Right ventricle myocardium inferior (tissue), 1 donor: Measurements from ENCODE around the gene HSP90AB1. TPM values are rescaled to one million over a fixed set of nuclear protein-coding genes. Genes with fewer than 3 reads are reported as not detected.

Source experiments
- ATAC-seq: fragments of 200-7000 bp; cut with Tn5 transposase; one replicate; pipeline ENCODE4 v1.9.1; 2020; ENCODE audit warnings: mild to moderate bottlenecking, moderate library complexity
- DNase-seq: peaks from one replicate; pipeline ENCODE4 v3.0.0; 2021; ENCODE audit errors: missing footprints
- intact Hi-C: fragments of 100-400 bp; cut with DNase I; formaldehyde crosslinking; loops from one replicate; pipeline ENCODE4 v1.11.0; 2022
- total RNA-seq: library from RNA; stranded (reverse); fragmentation: NEBNext Ultra II Directional; extraction: Animal tissue kit (Norgen Biotek cat#: 25700); gene quantifications from one replicate; pipeline ENCODE4 v1.2.1, GENCODE V29; 2021
- donor health status: DM: no; HTN: yes; CAD: no; lungs with severe emphysema.

The HSP90AB1 gene
- total RNA-seq, 1 donor from 2014 or later = 867 TPM

GRCh38 chr6:44249082-44249748, 2.3 kb downstream of the HSP90AB1 start:
- ATAC-seq = no peak
- DNase-seq = no peak
- intact Hi-C loops = loop anchor here (5.0 kb wide), 1 partner anchor 147 kb away; no protein-coding TSS in a partner anchor

DNA sequence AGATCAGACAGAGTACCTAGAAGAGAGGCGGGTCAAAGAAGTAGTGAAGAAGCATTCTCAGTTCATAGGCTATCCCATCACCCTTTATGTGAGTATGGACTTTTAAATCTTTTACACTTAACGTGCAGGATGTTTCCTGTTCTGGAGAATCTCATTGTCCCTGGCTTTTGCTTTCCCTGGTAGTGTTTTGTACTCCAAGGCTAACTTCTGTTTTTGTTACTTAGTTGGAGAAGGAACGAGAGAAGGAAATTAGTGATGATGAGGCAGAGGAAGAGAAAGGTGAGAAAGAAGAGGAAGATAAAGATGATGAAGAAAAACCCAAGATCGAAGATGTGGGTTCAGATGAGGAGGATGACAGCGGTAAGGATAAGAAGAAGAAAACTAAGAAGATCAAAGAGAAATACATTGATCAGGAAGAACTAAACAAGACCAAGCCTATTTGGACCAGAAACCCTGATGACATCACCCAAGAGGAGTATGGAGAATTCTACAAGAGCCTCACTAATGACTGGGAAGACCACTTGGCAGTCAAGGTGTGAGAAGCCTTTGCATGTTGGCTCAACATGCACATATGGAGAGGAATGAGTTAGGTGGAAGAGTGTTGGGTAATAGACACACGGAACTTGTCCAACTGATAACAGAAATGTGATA, 3.3 kb downstream of the HSP90AB1 start:
- DNase-seq (no peak), ATAC-seq (no peak)
- intact Hi-C loops = no loop called here

DNA sequence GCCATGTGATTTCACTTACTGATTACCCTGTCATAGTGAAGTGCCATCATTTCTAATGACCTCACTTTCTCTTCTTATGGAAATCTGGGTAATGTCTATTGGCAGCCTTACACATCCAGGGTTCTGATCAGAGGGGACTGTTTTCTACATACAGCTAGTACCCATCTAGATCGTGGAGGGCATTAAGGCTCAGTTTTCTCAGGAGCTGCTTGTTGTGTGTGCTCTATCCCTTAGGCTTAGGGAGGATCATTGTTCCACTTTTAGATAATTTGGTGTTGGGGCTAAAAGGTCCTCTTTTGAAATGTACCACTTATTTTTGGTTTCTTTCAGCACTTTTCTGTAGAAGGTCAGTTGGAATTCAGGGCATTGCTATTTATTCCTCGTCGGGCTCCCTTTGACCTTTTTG, 3.8 kb downstream of the HSP90AB1 start:
- no peak for ATAC-seq
- DNase-seq = no peak
- intact Hi-C loops = no loop called here

GRCh38 chr6:44251576-44252524, 4.9 kb downstream of the HSP90AB1 start:
- ATAC-seq (no peak), DNase-seq (no peak)
- intact Hi-C loops = no loop called here

GRCh38 chr6:44253307-44254101, 6.6 kb downstream of the HSP90AB1 start:
- intact Hi-C loops = no loop called here
- DNase-seq (no peak), ATAC-seq (no peak)

- DNase-seq = no peak
- ATAC-seq = no peak
- intact Hi-C loops = no loop called here
Measured at GRCh38 chr6:44254191-44255104, 7.5 kb downstream of the HSP90AB1 start.

- intact Hi-C loops = no loop called here
- ATAC-seq = no peak
- DNase-seq = no peak
Measured at GRCh38 chr6:44255105-44255808, 8.4 kb downstream of the HSP90AB1 start.

- no peak for ATAC-seq
- DNase-seq = no peak
- intact Hi-C loops = no loop called here
Measured at GRCh38 chr6:44255871-44256774, 9.2 kb downstream of the HSP90AB1 start.

- intact Hi-C loops = no loop called here
- ATAC-seq = no peak
- DNase-seq = no peak
Measured at GRCh38 chr6:44256775-44257024, 9.8 kb downstream of the HSP90AB1 start.

DNA sequence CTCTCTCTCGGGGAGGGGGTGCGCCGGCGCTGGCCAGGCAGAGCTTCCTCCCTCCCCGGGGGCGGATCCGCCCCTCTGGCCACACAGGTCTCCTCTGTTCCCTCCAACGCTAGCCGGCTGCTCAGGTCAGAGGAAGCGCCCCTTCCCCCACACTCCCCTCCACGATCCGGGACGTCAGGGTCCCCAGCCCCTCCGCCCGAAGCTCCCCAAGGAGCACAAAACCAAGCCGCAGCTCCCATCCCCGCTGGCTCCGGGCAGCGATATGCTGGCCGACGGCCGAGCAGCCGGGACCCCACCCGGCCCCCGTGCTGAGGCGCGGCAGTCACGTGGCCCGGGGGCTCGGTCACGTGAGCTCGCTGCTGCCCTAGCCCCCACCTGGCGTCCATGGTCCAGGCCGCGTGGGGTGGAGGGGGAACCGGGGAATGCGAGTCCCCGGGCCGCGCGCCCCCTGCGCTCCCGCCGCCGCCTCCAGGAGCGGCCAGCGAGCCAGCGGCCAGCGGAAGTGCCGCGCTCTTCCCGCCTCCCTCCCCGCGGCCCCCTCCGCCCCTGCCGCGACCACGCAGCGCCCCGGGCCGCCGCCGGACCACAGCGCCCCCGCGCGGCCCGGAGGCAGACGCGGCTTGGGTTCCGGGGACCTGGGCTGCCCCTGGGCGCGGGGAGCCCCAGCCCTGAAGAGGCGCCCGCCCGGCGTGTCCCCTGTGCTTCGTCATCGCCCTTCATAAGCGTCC, 10.3 kb downstream of the HSP90AB1 start, which contains the start of gene SLC35B2:
TSS of gene SLC35B2 (minus strand) at position 504 of the 728 bp plus-strand sequence. CDS start at position 386, 118 bp downstream.
- peak; percentile 85 for DNase-seq
- intact Hi-C loops = no loop called here
- ATAC-seq = peak; percentile 83

DNA sequence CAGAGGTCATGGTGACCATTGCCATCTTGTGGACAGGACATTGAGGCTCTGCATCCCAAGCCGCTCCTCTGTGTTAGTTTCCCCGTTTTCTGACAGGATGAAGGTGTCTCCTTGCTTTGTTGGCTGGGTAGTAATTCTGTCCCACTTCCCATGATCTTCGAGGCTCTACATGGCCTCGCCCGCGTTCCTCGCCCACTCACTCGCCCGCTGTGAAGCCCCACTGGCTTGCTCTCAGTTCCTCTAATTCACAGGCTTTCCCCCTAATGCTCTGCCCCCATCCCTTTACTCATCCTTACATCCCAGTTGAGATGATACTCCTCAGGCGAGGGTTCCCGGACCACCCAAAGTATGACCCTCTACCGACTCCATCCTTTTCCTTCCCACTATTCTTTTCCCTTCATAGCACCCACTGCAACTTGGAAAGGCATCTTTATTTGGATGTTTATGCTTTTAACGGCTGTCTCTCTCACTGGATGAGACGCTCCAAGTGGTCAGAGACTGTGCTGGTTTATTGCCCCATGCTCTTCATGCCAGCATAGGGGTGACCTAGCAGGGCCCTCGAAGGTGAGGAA, 10.9 kb downstream of the HSP90AB1 start:
- no peak for DNase-seq
- no peak for ATAC-seq
- intact Hi-C loops = no loop called here

DNA sequence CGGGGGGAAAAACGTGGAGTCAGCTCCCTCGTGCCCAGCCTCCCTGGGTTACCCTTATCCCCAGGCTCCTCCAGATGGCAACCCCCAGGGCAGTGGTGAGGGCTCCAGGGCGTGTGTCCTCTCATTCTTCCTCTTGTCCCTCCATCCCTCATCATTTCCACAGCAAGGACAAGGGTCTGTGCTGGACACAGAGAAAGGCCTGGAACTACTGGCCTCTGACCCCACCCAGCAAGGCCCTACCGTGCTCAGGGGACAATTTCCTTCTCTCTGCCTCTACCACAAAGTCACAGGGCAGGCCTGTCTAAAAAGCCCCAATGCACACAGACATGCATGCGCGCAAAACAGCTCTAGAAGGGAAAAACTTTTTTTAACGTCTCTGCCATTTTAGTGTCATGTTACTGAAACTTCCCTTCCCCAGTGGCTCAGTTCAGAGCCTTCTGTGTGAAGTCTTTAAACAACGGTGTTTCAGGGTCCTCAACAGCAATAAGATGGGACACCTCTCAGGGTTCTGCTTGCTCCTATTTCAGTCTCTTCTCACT, 11.5 kb downstream of the HSP90AB1 start:
- intact Hi-C loops = no loop called here
- ATAC-seq (no peak), DNase-seq (no peak)

- DNase-seq (no peak), ATAC-seq (no peak)
- intact Hi-C loops = no loop called here
Measured at GRCh38 chr6:44258921-44259320, 12.0 kb downstream of the HSP90AB1 start.

DNA sequence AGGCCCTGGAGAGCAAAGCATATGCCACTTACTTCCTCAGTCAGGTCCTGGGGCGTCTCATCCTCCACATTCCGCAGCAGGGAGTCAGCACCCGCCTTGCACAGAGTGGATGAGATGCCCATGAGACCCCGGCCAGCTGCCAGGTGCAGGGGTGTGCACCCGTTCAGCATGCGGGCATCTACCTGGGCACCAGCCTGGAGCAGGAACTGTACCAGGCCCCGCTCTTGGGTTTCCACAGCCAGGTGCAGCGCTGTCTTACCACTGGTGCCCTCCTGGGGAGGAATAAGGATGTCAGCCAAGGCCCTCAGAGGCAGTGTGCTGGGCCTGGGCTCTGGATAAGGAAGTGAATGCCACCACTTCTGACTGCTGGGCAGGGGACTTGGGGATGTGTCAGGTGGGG, 13.1 kb downstream of the HSP90AB1 start:
- no peak for ATAC-seq
- no peak for DNase-seq
- intact Hi-C loops = loop anchor here (10.0 kb wide), 1 partner anchor 195 kb away; no protein-coding TSS in a partner anchor
